GM19395 (cell line): Measurements from ENCODE around the gene EPAS1.

Experiments
- ATAC-seq: cut with Tn5 transposase; IDR thresholded peaks from one replicate; pipeline ENCODE4 v1.9.1; 2021; ENCODE audit warnings: mild to moderate bottlenecking, moderate library complexity; ENCODE audit not compliant: unreplicated experiment

Gene EPAS1

GRCh38 chr2:46296840-46297545 lies at the start of gene EPAS1:
Gene EPAS1 (plus strand): TSS chr2:46297407. CDS start chr2:46297912, 505 bp downstream.
- ATAC-seq: peak; percentile 77

- ATAC-seq: no peak
Measured at GRCh38 chr2:46248171-46248570, 49.0 kb upstream of the EPAS1 start.

GRCh38 chr2:46249654-46250053 lies 47.6 kb upstream of the EPAS1 start:
- no peak for ATAC-seq

- ATAC-seq: no peak
Measured at GRCh38 chr2:46252891-46253659, 44.1 kb upstream of the EPAS1 start.

GRCh38 chr2:46254474-46254873 lies 42.7 kb upstream of the EPAS1 start:
- ATAC-seq: no peak

GRCh38 chr2:46256563-46257142 lies 40.6 kb upstream of the EPAS1 start:
- ATAC-seq: no peak

GRCh38 chr2:46257476-46257875 lies 39.7 kb upstream of the EPAS1 start:
- ATAC-seq: no peak

GRCh38 chr2:46257980-46258379 lies 39.2 kb upstream of the EPAS1 start:
- ATAC-seq: no peak

GRCh38 chr2:46258937-46259776 lies 38.0 kb upstream of the EPAS1 start:
- ATAC-seq: no peak

- ATAC-seq: no peak
Measured at GRCh38 chr2:46259777-46260168, 37.4 kb upstream of the EPAS1 start.

- no peak for ATAC-seq
Measured at GRCh38 chr2:46260305-46260704, 36.9 kb upstream of the EPAS1 start.

- ATAC-seq: no peak
Measured at GRCh38 chr2:46262248-46262938, 34.8 kb upstream of the EPAS1 start.

- no peak for ATAC-seq
Measured at GRCh38 chr2:46263347-46263746, 33.9 kb upstream of the EPAS1 start.

GRCh38 chr2:46264447-46264846 lies 32.8 kb upstream of the EPAS1 start:
- no peak for ATAC-seq

- no peak for ATAC-seq
Measured at GRCh38 chr2:46266134-46266533, 31.1 kb upstream of the EPAS1 start.

GRCh38 chr2:46267616-46268015 lies 29.6 kb upstream of the EPAS1 start:
- ATAC-seq: no peak

GRCh38 chr2:46268196-46268595 lies 29.0 kb upstream of the EPAS1 start:
- peak; percentile 67 for ATAC-seq

GRCh38 chr2:46269001-46269400 lies 28.2 kb upstream of the EPAS1 start:
- no peak for ATAC-seq

- ATAC-seq: no peak
Measured at GRCh38 chr2:46269544-46270273, 27.5 kb upstream of the EPAS1 start.

- no peak for ATAC-seq
Measured at GRCh38 chr2:46270384-46270783, 26.8 kb upstream of the EPAS1 start.
